ENCODE measurements around the gene IFITM5.
"Not testable (repeated sequence)": the region's sequence is repeated elsewhere in the genome, so short reads cannot be mapped to it uniquely, and the experiment has no call there.

IFITM5 gene

DNA sequence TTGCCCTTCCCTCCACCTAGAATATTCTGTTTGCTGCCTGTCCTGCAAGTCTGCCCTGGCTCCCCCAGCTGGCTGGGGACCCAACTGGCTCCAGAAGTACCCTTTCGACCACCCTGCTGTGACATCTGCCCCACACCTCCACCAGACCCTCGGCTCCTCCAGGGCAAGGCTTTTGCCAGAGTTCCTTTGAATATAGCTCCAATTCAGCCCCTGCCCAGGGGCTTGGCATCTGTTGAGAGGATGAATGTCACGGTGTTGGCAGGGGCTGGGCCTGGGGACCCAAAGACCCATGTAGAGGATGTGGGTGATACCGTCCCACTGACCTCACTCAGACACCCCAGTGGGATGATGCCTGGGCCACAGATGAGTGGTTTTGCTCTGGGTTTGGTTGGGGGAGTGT, 17.2 kb downstream of the IFITM5 start:
- DNase-seq, result no peak

DNA sequence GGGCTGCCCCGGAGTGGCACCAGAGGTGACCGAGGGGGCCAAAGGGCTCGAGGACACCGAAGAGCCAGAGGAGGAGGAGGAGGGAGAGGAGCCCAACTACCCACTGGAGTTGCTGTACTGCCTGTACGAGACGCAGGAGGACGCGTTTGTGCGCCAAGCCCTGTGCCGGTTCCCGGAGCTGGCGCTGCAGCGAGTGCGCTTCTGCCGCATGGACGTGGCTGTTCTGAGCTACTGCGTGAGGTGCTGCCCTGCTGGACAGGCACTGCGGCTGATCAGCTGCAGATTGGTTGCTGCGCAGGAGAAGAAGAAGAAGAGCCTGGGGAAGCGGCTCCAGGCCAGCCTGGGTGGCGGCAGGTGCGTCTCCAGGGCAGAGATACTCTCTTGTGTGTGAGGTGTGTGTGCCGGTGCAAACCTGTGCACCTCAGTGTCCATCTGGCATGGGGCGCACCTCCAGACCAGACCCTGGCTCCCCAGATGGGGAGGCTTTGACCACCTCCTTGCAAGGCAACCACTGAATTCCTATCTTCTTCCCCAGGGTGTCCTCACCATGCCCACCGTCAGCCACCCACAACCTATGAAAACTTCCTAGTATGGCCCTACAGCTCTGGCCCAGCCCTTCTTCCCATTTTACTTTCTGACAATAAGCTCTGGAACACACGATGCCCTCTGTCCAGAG, 17.7 kb downstream of the IFITM5 start:
- DNase-seq, result no peak

DNA sequence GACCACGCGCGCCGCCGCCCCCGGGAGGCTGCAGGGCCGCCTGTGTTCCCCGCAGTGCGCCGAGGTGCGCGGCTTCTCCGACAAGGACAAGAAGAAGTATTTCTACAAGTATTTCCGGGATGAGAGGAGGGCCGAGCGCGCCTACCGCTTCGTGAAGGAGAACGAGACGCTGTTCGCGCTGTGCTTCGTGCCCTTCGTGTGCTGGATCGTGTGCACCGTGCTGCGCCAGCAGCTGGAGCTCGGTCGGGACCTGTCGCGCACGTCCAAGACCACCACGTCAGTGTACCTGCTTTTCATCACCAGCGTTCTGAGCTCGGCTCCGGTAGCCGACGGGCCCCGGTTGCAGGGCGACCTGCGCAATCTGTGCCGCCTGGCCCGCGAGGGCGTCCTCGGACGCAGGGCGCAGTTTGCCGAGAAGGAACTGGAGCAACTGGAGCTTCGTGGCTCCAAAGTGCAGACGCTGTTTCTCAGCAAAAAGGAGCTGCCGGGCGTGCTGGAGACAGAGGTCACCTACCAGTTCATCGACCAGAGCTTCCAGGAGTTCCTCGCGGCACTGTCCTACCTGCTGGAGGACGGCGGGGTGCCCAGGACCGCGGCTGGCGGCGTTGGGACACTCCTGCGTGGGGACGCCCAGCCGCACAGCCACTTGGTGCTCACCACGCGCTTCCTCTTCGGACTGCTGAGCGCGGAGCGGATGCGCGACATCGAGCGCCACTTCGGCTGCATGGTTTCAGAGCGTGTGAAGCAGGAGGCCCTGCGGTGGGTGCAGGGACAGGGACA, 18.4 kb downstream of the IFITM5 start:
- DNase-seq, result no peak

DNA sequence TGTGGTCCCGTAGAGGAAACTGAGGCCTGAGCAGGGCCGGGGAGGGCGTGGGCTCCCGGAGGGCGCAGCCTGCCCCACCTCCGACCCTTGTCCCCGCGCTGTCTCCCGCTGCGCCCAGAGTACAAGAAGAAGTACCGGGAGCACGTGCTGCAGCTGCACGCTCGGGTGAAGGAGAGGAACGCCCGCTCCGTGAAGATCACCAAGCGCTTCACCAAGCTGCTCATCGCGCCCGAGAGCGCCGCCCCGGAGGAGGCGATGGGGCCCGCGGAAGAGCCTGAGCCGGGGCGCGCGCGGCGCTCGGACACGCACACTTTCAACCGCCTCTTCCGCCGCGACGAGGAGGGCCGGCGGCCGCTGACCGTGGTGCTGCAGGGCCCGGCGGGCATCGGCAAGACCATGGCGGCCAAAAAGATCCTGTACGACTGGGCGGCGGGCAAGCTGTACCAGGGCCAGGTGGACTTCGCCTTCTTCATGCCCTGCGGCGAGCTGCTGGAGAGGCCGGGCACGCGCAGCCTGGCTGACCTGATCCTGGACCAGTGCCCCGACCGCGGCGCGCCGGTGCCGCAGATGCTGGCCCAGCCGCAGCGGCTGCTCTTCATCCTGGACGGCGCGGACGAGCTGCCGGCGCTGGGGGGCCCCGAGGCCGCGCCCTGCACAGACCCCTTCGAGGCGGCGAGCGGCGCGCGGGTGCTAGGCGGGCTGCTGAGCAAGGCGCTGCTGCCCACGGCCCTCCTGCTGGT, 19.2 kb downstream of the IFITM5 start:
- no peak for DNase-seq

DNA sequence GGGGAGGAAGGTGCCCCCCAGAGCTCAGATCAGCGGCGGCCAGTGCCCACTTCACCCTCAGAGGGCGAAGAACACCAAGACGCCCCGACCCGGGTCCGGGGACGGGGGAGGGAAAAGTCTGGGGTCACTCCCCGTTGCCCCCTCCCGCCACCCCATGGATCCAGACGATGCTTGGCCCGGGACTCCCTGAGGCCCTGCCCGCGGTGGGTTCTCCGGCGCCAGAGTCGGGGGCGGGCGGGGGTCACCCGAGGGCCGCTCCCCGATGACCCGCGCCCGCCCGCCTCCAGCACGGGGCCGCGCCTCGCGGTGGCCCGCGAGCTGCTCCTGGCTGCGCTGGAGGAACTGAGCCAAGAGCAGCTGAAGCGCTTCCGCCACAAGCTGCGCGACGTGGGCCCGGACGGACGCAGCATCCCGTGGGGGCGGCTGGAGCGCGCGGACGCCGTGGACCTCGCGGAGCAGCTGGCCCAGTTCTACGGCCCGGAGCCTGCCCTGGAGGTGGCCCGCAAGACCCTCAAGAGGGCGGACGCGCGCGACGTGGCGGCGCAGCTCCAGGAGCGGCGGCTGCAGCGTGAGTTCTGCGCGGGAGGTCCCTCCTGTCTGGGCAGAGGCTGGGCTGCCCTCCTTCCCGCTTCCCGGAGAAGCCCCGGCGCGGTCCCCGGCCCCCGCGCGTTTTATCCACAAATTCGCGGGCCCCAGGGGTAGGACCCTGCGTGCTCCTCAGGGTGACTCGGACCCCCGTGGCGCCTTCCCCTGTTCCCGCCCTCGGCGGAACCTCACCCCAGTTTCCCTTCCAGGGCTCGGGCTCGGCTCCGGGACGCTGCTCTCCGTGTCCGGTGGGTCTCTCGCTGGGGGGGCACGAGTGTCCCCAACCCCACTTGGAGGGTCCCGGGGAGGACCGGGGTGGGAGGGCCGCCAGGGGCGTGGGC, 20.0 kb downstream of the IFITM5 start:
- DNase-seq, result no peak

DNA sequence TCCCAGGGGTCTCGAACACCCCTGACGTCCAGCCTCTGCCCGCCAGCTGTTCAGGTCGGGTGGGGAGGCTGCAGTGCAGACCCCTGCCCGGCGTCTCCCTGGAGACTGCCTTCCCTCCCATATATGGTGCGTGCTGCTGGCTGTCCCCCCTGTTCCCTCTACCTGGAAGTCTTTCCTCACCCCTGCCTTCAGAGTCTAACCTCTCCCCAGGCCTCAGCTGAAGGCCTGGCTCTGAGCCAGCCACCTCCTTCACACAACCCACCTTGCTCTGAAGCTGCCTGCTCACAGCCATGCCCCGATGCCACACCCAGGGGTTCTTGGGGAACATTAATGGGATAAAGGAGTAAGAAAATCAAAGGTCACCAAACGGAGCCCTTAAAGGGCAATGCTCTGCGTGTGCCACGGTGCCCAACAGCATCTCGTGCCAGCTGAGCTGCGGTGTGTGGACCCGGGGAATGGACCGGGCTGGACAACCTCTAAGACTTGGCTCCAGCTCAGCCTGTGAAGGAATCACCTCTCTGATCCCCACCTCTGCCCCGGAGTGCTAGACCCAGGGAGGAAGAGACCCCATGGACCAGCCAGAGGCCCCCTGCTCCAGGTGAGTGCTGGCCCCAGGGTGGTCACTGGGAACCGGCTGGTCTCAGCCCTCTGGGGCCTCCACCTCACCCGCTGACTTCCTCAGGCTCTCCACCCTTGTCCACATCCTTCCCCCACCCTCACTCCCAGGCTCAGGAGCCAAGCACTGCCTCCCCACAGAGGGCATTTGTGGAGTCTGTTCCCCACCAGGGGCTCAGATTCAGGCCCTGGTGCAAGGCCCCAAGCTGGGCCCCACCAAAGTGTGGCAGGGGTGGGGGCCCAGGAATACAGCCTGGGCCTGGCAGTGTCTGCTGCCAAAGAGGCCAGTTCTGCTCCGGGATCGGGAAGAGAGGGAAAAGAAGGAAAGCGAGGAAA, 21.1 kb downstream of the IFITM5 start, which contains the start of gene NLRP6:
NLRP6 (plus strand) TSS at position 407 of the 951 bp plus-strand sequence; CDS start at position 570, 163 bp downstream.
- DNase-seq, result no peak

DNA sequence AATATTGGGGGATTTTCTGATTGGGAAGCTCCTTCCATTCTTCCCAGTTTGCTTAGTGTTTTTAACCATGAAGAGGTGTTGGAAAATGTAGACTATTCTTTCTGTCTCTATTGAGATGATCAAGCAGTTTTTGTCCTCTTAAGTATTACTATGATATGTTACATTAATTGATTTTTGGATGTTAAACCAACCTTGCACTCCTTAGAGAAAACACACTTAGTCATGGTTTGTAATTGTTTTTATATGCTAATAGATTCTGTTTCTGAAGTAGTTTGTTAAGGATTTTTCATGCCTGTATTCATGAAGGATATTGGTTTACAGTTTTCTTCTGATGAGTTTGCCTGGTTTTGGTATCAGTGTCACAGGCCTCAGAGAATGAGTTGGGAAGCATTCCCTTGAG, 23.1 kb downstream of the IFITM5 start:
- no peak for DNase-seq

DNA sequence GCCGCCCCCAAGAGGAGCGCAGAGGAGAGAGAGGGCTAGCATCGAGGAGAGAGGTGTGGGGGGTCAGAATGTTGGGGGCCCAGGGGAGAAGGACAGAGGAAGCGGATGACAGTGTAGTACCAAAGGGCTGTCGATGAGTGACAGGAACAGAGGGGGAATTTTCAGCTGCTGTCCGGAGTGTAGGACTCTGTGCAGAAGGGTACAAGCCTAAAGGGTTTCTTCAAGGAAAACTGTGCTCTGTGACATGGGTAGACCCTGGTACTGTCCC, 26.5 kb downstream of the IFITM5 start:
- DNase-seq, result no peak

DNA sequence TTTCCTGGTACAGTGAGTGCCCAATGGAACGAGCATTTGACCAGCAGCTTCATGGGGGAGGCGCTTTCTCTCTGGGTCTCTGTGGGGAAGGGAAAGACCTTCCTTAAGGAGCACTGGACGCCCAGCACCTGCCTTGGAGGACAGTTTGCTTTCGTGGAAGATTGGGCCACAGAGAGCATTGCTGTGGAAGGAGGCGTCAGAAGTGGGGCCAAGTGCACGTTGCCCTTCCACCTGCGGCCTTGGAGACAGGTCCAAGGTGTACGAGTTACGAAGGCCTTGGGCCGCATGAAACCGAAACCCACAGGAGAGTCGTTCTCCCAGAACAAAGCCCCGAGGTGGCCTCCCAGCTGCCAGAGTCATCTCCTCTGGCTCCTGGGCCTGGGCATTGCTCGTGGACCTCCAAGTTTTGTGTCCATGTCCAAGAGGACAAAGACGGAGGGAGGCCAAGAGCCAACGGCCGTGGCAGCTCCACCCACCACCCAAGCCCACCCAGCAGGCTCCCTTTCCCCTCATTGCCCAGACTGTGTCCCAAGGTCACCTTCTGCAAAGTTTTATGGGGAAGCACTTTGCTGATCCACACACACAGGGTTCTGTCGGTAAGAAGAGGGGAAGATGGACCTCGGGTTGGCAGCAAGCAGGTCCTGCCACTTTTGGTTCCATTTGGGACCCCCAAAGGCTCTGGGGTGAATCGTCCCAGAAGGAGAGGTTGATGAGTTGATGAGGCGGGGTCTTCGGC, 27.0 kb downstream of the IFITM5 start:
- no peak for DNase-seq

DNA sequence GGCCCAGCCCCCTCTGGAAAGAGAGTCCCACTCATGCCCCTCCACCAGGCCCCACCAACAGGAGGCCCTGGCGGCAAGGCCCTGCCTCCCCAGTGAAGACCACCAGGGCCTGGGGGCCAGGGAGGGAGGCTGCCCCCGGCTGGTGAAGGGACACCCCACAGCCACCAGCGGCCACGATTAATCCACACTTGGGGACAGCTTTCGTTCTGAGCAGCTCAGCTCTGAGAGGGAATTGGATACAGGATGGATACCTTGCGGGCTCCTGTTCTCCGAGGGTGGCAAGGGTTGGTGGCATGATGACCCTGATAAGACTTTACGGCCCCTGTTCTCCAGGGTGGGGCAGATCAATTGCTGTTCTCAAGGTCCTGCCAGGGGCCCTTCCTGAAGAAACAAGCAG, 28.0 kb downstream of the IFITM5 start:
- DNase-seq, result no peak

DNA sequence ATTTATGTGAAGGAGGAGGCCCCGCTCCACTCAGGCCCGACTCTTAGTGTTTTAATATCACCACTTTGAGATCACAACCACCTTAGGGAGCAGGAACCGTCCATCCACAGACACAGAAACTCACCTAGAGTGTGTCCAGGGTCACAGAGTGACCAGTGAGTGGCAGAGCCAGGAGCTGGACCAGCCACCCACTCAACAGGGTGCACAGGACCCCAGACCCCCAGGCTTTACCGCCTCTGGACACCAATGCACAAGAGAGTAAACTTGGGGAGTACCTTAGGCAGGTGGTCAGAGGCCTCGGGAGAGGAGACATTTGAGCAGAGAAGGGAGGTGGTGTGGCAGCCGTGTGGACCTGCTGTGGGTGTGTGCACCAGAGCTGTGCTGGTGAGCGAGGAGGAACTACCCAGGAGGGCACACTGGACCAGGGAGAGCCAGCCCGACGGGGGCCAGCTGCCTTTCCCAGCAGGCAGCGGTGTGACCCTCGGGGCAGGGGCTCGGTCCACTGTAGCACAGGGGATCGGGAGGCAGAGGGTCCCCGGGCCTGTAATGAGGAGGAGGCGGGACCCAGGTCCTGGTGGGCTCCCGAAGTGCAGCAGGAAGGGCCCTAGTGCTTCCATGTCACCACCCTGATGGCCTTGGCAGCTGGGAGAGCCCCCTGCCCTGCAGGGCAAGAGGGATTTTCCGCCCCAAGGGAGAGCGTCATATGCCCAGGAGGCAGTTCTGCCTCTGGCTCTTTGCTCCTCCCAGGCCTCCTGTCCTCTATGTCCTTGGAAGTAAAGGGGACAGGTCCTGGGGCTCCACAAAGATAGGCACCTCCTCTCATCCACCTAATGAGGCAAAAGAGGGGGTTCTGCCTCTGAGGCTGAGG, 28.6 kb downstream of the IFITM5 start:
- DNase-seq, result no peak

DNA sequence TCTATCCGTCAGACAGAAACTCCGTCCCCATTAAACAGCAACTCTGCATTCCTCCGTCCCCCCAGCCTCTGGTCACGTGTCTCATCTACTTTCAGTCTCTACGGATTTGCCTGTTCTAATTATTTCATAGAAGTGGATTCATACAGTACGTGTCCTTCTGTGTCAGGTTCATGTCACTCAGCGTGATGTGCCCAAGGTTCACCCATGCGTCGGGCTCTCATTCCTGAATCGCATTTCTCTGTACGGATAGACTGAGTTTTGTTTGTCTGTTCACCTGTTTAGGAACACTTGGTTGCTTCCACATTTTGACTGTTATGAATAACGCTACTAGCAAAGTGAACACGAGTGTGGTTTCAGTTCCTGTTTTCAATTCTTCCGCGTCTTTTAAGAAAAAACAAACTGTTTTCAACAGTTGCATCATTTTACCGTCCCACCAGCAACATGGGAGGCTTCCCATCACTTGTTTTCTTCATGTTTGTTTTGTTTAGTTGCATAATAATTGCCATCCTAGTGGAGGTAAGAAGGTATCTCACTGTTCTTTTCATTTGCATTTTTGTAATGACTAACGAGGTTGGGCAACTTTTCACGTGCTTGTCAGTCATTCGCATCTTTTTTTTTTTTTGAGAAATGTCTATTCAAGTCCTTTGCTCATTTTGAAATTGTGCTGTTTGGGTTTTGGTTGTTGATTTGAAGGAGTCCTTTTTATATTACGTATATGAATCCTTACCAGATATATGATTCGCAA, 30.0 kb downstream of the IFITM5 start:
- no peak for DNase-seq

DNA sequence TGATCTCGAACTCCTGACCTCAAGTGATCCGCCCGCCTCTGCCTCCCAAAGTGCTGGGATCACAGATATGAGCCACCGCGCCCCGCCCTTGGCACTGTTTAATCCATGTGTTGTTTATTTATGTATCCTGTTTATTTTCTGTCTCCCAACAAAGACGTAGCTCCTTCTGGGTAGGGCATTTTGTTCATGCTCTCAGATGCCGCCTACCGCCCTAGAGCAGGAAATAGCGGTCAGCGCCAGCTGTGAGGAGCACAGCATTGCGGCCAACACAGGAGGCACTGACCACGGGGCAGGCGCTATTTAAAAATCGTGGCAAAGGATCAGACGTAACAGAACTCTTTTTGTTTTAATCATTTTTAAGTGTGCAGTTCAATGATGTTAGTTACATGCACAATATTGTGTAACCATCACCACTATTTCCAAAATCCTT, 30.6 kb downstream of the IFITM5 start:
- not testable (repeated sequence) for DNase-seq

DNA sequence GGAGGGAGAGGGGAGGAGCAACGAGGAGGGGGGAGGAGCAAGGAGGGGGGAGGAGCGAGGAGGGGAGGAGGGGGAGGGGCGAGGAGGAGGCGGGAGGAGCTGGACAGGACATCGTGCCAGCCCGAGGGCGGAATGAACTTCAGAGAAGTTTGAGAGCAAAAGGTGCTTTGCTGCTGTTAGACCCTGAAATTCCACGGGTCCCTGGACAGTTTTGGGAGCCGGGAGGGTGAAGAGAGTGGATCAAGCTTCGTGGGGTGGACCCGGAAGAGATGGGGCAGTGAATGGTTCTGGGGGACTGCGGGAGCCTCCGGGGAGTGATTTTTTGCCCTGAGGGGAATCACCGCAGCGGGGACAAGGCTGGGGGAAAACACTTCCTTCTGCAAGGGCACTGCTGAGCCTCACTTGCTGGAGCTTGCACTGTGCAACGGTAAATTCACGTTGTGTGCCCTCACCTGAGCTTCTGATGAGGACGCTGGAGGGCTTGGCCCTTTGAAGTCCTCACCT, 31.8 kb downstream of the IFITM5 start:
- no peak for DNase-seq

DNA sequence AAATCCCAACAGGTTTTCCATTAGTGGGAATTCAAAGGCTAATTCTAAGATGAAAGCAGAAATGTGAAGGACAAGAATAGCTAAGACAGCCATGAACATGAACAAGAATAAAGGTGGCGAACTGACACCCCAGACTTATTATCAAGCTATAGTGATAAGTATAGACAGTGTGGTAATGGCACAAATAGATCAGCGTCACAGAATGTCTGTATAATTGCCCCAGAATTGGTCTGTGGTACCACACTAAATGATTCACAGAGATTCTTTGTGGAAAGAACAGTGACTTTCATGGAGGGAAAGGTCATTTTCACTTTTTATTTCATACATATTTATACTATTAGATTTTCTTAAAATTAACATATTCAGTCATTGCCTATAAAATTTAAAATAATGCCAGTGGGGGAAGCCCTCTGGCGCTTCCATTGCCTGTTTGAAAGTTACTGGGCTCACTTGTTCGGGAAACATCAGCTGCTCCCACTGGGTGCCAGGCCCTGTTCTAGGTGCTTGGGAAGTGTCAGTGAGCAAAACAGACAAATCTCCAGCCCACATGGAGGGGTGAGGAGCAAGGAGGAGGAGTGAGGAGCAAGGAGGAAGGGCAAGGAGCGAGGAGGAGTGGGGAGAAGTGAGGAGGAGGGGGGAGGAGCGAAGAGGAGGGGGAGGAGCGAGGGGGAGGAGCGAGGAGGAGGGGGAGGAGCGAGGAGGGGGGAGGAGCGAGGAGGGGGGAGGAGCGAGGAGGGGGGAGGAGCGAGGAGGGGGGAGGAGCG, 32.5 kb downstream of the IFITM5 start:
- no peak for DNase-seq

DNA sequence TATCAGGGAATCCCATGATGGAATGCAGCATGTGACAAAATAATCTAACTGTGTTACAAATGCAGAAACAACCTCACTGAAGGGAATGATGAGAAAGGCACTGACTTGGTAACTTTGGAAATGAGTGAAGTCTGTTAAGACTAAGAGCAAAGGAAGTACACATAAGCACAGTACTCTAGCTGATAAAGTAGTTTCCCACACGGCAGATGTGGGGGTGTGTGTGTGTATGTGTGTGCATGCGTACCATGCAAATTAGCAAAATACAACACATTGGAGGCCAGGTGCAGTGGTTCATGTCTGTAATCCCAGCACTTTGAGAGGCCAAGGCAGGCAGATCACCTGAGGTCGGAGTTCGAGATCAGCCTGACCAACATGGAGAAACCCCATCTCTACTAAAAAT, 37.7 kb downstream of the IFITM5 start:
- DNase-seq, result no peak

DNA sequence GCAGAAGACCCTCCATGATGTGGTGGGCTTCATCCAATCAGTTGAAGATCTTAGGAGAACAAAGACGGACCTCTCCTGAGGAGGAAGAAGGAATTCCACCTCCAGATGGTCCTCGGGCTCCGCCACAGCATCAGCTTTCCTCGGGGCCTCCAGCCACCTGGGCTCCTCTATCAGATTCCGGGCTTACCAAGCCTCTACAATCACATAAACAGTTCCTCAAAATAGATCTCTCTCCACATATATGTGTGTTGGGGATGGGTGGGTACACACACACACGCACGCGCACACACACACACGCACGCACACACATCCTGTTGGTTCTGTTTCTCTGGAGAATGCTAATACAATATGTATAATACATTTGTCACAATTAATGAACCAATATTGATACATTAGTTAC, 39.9 kb downstream of the IFITM5 start:
- no peak for DNase-seq
